Esophagus squamous epithelium (tissue), 5 donors: ENCODE measurements around the gene TCERG1L. TPM values are rescaled to one million over a fixed set of nuclear protein-coding genes. Genes with fewer than 3 reads are reported as not detected.

Source experiments
- DNase-seq: peaks from one replicate; lab custom pipeline; 2025; lab: John Stamatoyannopoulos, UW
- H3K27ac ChIP-seq, 4 donors: fragments of 200-600 bp; sonication (generic); one replicate each; pipeline ENCODE4 v1.5.1; 2016 to 2019; ENCODE audit warnings: mild to moderate bottlenecking in 1 of 4
- H3K27me3 ChIP-seq, 4 donors: fragments of 200-600 bp; sonication (generic); 1 replicate in 3 of 4; 2 replicates in 1 of 4; pipeline versions ENCODE4 v1.5.1 to v1.6.0; 2017 to 2021; ENCODE audit warnings: antibody characterized with exemption in 1 of 4
- H3K36me3 ChIP-seq, 3 donors: fragments of 200-600 bp; sonication (generic); one replicate each; pipeline ENCODE4 v1.5.1; 2016 to 2019
- H3K4me1 ChIP-seq, 3 donors: fragments of 200-600 bp; sonication (generic); one replicate each; pipeline ENCODE4 v1.5.1; 2017 to 2019
- H3K4me3 ChIP-seq, 4 donors: fragments of 200-600 bp; sonication (generic); 1 replicate in 3 of 4; 2 replicates in 1 of 4; pipeline ENCODE4 v1.5.1; 2016 to 2019; ENCODE audit warnings: mild to moderate bottlenecking in 2 of 4, moderate library complexity in 1 of 4
- H3K9me3 ChIP-seq, 3 donors: fragments of 200-600 bp; sonication (generic); one replicate each; pipeline ENCODE4 v1.5.1; 2016 to 2019
- CTCF ChIP-seq, 6 experiments: fragments of 450-650 bp in 4 of 6; fragments of 200-600 bp in 2 of 6; sonication (generic) in 2 of 6; IDR thresholded peaks; one replicate each; pipeline ENCODE4 v1.5.1; 2016 to 2019; ENCODE audit warnings: antibody characterized with exemption in 6 of 6, mild to moderate bottlenecking in 4 of 6, moderate library complexity in 4 of 6
- POLR2A ChIP-seq, 4 donors: fragments of 450-650 bp; IDR thresholded peaks; one replicate each; pipeline ENCODE4 v1.6.1; 2017; ENCODE audit warnings: antibody characterized with exemption in 4 of 4, mild to moderate bottlenecking in 4 of 4, moderate library complexity in 3 of 4
- WGBS, 2 donors: methylation state at CpG; one replicate each; pipeline ENCODE4 v1.1.5; 2018; 5-methylcytosine and 5-hydroxymethylcytosine counted together
- intact Hi-C: fragments of 100-400 bp; cut with DNase I; formaldehyde crosslinking; loops from one replicate; pipeline ENCODE4 v1.15.0; 2022
- total RNA-seq, 4 donors: library from RNA; depleted of rRNA; stranded (reverse); fragments of >200 nt; gene quantifications; one replicate each; pipeline ENCODE4 v1.1.0, GENCODE V29; 2016
- donor health status: DM: yes; HTN: yes; CAD: no.

Gene TCERG1L
- total RNA-seq, 4 donors from 2014 or later: 0.12 to 2.9 (median 0.48) TPM

DNA sequence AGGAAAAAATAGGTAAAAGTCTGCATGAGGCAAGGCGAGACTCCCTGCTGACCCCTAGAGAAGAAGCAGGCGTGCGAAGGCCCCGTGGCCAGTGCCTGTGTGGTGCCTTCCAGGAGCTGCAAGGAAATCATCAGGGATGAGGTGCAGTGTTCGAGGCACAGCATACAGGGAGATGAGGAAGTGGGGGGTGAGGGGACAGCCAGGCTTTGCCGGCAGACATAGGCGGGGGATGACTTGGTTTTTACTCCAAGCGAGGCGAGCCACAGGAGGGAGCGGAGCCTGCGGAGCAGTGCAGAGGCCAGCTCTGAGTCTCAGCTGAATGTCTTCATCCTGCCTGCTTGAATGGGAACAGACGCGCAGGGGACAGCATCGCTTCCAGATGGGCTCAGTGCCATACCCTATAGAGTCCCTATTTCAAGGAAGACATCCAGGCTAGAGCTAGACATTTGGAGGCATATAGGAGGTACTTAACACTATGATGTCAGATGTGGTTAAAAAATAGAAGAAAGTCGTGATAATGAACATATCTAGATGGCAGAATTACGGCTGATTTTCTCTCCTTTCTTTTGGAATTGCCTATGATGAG is 49.5 kb downstream of the TCERG1L start:
- Histone ChIP-seq H3K4me1 (no peaks in the 10 kb centered on the region), H3K27me3 (peaks cover 0 to 4% (median 0%) of the 10 kb centered on the region in 4 donors), H3K9me3 (no peaks in the 10 kb centered on the region), H3K27ac (no peak overlapping the region), H3K36me3 (no peaks in the 10 kb centered on the region), H3K4me3 (no peak overlapping the region)
- DNase-seq: no peak
- intact Hi-C loops: no loop called here
- 81% methylated on average over 16 of the region's 16 CpGs for WGBS, 2 donors
- TF ChIP-seq POLR2A (IDR thresholded peaks at IDR 0.05) (no peak), CTCF (IDR thresholded peaks at IDR 0.05) (no peak)

GRCh38 chr10:131260452-131261211 is 50.9 kb downstream of the TCERG1L start:
- no peak for TF ChIP-seq POLR2A (IDR thresholded peaks at IDR 0.05)
- TF ChIP-seq CTCF (IDR thresholded peaks at IDR 0.05): no peak
- peaks cover 0 to 4% (median 0%) of the 10 kb centered on the region in 4 donors for H3K27me3 ChIP-seq
- no peak for DNase-seq
- no peak overlapping the region for H3K27ac ChIP-seq
- no peaks in the 10 kb centered on the region for H3K36me3 ChIP-seq
- intact Hi-C loops: no loop called here
- no peak overlapping the region for H3K4me3 ChIP-seq
- H3K9me3 ChIP-seq: no peaks in the 10 kb centered on the region
- H3K4me1 ChIP-seq: no peaks in the 10 kb centered on the region
- WGBS, 2 donors: 84 to 87% methylated on average over 12 to 16 of the region's 17 CpGs

DNA sequence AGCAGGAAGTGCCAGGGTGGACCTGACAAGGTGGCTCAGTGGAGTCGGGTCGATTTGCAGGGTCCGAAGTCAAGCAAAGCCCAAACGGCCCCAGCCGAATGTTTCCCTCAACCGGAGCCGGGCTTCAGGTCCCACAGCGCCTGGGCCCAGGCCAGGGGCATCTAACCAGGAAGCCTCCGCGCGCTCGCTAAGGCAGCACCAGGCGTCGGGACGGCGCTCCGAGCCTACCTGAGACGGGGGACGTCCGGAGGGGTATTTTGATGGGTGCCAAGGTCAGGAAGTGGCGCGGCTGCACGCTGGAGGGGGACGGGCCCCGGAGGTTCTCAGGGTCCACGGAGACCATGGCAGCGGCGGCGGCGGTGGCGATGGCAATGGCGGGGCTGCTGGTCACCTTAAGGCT is 51.5 kb downstream of the TCERG1L start:
- H3K27ac ChIP-seq: no peak overlapping the region
- no peaks in the 10 kb centered on the region for H3K36me3 ChIP-seq
- no peak overlapping the region for H3K4me3 ChIP-seq
- peaks cover 0 to 4% (median 0%) of the 10 kb centered on the region in 4 donors for H3K27me3 ChIP-seq
- 76 to 97% methylated on average over 5 to 25 of the region's 32 CpGs for WGBS, 2 donors
- no peaks in the 10 kb centered on the region for H3K4me1 ChIP-seq
- intact Hi-C loops: no loop called here
- no peak for TF ChIP-seq POLR2A (IDR thresholded peaks at IDR 0.05)
- no peak for TF ChIP-seq CTCF (IDR thresholded peaks at IDR 0.05)
- DNase-seq: no peak
- H3K9me3 ChIP-seq: no peaks in the 10 kb centered on the region

- Histone ChIP-seq H3K4me1 (no peaks in the 10 kb centered on the region), H3K36me3 (no peaks in the 10 kb centered on the region), H3K27ac (no peak overlapping the region), H3K4me3 (no peak overlapping the region), H3K9me3 (no peaks in the 10 kb centered on the region), H3K27me3 (peaks cover 0 to 4% (median 0%) of the 10 kb centered on the region in 4 donors)
- no peak for DNase-seq
- intact Hi-C loops: no loop called here
- 100% methylated on average over 1 of the region's 11 CpGs; no CpG with 5 or more reads in 1 of the 2 donors for WGBS, 2 donors
- no peak for TF ChIP-seq POLR2A (IDR thresholded peaks at IDR 0.05)
- no peak for TF ChIP-seq CTCF (IDR thresholded peaks at IDR 0.05)
Measured at GRCh38 chr10:131259535-131259934, 52.0 kb downstream of the TCERG1L start.

DNA sequence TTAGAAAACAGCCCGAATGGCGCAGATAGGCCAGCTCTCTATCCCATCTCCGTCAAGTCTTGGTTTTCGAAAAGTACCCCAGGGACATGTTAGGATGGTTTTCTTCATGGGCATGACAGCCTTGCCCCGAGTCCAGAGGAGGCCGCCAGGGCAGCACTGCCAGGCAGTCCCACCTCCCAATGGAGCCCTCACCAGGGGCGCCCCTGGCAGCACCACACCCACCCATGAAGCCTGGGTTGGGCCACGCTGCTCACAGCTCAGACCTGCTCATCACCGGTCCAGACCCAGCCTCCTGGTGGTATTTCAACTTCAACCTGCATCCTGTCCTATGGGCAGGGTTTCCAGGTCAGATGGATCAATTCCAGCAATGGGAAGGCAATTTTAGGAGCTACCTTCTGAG is 53.3 kb downstream of the TCERG1L start:
- 88 to 98% methylated on average over 4 to 9 of the region's 9 CpGs for WGBS, 2 donors
- H3K4me3 ChIP-seq: no peak overlapping the region
- no peak for DNase-seq
- TF ChIP-seq CTCF (IDR thresholded peaks at IDR 0.05): no peak
- TF ChIP-seq POLR2A (IDR thresholded peaks at IDR 0.05): no peak
- H3K27ac ChIP-seq: no peak overlapping the region
- no peaks in the 10 kb centered on the region for H3K9me3 ChIP-seq
- intact Hi-C loops: no loop called here
- H3K36me3 ChIP-seq: no peaks in the 10 kb centered on the region
- peaks cover 0 to 7% (median 0%) of the 10 kb centered on the region in 4 donors for H3K27me3 ChIP-seq
- H3K4me1 ChIP-seq: no peaks in the 10 kb centered on the region
